DMS53 (cell line): ENCODE results near the gene TMEM184C.

Experiments used
- DNase-seq: peaks from one replicate; lab custom pipeline; 2025; lab: John Stamatoyannopoulos, UW

The TMEM184C gene

GRCh38 chr4:147655639-147656038 lies 38.4 kb downstream of the TMEM184C start:
- no peak for DNase-seq

GRCh38 chr4:147658501-147658900 lies 41.3 kb downstream of the TMEM184C start:
- no peak for DNase-seq

- DNase-seq: no peak
Observed at GRCh38 chr4:147674073-147674472, 56.9 kb downstream of the TMEM184C start.

GRCh38 chr4:147674496-147674895 lies 57.3 kb downstream of the TMEM184C start:
- no peak for DNase-seq

- DNase-seq: no peak
Observed at GRCh38 chr4:147678106-147678505, 60.9 kb downstream of the TMEM184C start.

- peak; percentile 40 for DNase-seq
Observed at GRCh38 chr4:147678796-147679549, 61.8 kb downstream of the TMEM184C start.

- DNase-seq: peak; percentile 4
Observed at GRCh38 chr4:147682755-147683154, 65.6 kb downstream of the TMEM184C start.

- peak; percentile 43 for DNase-seq
Observed at GRCh38 chr4:147683188-147683591, 66.0 kb downstream of the TMEM184C start.

- peak; percentile 93 for DNase-seq
Observed at GRCh38 chr4:147683717-147684700, 66.8 kb downstream of the TMEM184C start, which contains the start of gene PRMT9. TSS of gene PRMT9 (minus strand) at chr4:147684163. CDS start at chr4:147683987, 176 bp downstream.

- no peak for DNase-seq
Observed at GRCh38 chr4:147689067-147689466, 71.9 kb downstream of the TMEM184C start.

- no peak for DNase-seq
Observed at GRCh38 chr4:147691820-147692219, 74.6 kb downstream of the TMEM184C start.

GRCh38 chr4:147693218-147693617 lies 76.0 kb downstream of the TMEM184C start:
- DNase-seq: peak; percentile 41

- no peak for DNase-seq
Observed at GRCh38 chr4:147696866-147697265, 79.7 kb downstream of the TMEM184C start.

GRCh38 chr4:147704846-147705245 lies 87.6 kb downstream of the TMEM184C start:
- no peak for DNase-seq

GRCh38 chr4:147707892-147708672 lies 90.9 kb downstream of the TMEM184C start:
- DNase-seq: peak; percentile 63

GRCh38 chr4:147709999-147710398 lies 92.8 kb downstream of the TMEM184C start:
- DNase-seq: no peak

- no peak for DNase-seq
Observed at GRCh38 chr4:147714575-147715401, 97.6 kb downstream of the TMEM184C start.

GRCh38 chr4:147717878-147718277 lies 100.7 kb downstream of the TMEM184C start:
- no peak for DNase-seq
